Osteoblast (primary cell): ENCODE results near the gene MT1M. TPM values are rescaled to one million over a fixed set of nuclear protein-coding genes. Genes with fewer than 3 reads are reported as not detected.

Experiments
- DNase-seq: peaks from one replicate; pipeline ENCODE4 v3.0.0; 2011; ENCODE audit warnings: low spot score, mixed read lengths; ENCODE audit not compliant: insufficient read length; ENCODE audit errors: missing footprints
- H2AFZ ChIP-seq: 2 replicates; pipeline ENCODE4 v1.6.0; 2011; ENCODE audit warnings: mild to moderate bottlenecking, low read length
- H3K27ac ChIP-seq: 2 replicates; pipeline ENCODE4 v1.5.1; 2011; ENCODE audit warnings: mild to moderate bottlenecking, low read depth, low read length, moderate library complexity
- H3K27me3 ChIP-seq: 2 replicates; pipeline ENCODE4 v1.6.0; 2012; ENCODE audit warnings: mild to moderate bottlenecking, control low read depth, inconsistent platforms, low read length, moderate library complexity; ENCODE audit not compliant: insufficient read depth
- H3K36me3 ChIP-seq: 2 replicates; pipeline ENCODE4 v1.5.1; 2011; ENCODE audit warnings: mild to moderate bottlenecking, low read length, control low read depth, moderate library complexity; ENCODE audit not compliant: insufficient read depth
- H3K4me1 ChIP-seq: 2 replicates; pipeline ENCODE4 v1.5.1; 2011; ENCODE audit warnings: mild to moderate bottlenecking, low read length, control low read depth, moderate library complexity; ENCODE audit not compliant: insufficient read depth
- H3K4me2 ChIP-seq: 2 replicates; pipeline ENCODE4 v1.6.0; 2011; ENCODE audit warnings: mild to moderate bottlenecking, low read length; ENCODE audit not compliant: insufficient read depth
- H3K4me3 ChIP-seq: fragments of 200-600 bp; sonication (generic); 3 replicates; pipeline ENCODE4 v1.5.1; 2012; ENCODE audit warnings: mild to moderate bottlenecking, low read length, inconsistent platforms; ENCODE audit not compliant: insufficient read depth
- H3K79me2 ChIP-seq: 2 replicates; pipeline ENCODE4 v1.6.0; 2012; ENCODE audit warnings: mild to moderate bottlenecking, low read length, control low read depth, inconsistent platforms; ENCODE audit not compliant: insufficient read depth
- H3K9me3 ChIP-seq: 2 replicates; pipeline ENCODE4 v1.5.1; 2011; ENCODE audit warnings: low read depth, low read length, control low read depth
- H4K20me1 ChIP-seq: 2 replicates; pipeline ENCODE4 v1.6.0; 2012; ENCODE audit warnings: mild to moderate bottlenecking, low read length, control low read depth; ENCODE audit not compliant: insufficient read depth
- CTCF ChIP-seq: IDR thresholded peaks from 2 replicates; pipeline ENCODE4 v1.5.1; 2011; ENCODE audit warnings: mild to moderate bottlenecking, low read depth, low read length, moderate library complexity; ENCODE audit errors: extremely low read depth
- total RNA-seq: library from RNA; depleted of rRNA; stranded (reverse); fragments of >200 nt; gene quantifications from 2 replicates; pipeline ENCODE4 v1.2.3, GENCODE V29; 2012

The MT1M gene
- total RNA-seq, 1 donor = 8.7 TPM

GRCh38 chr16:56681939-56682702 is 49.7 kb downstream of the MT1M start, which contains the start of gene MT1X:
TSS of gene MT1X (plus strand) at chr16:56682470. CDS start at chr16:56682541, 71 bp downstream.
- peak within 1 kb of the TSS; percentile 83 for H3K27ac ChIP-seq

GRCh38 chr16:56682703-56683397 is 50.4 kb downstream of the MT1M start:
- peaks cover 14% of the 10 kb centered on the region for H3K4me1 ChIP-seq
- DNase-seq = no peak
- H3K79me2 ChIP-seq = no peaks in the 10 kb centered on the region
- peak overlapping the region; percentile 83 for H3K27ac ChIP-seq
- H2AFZ ChIP-seq = peak overlapping the region; percentile 95
- H3K36me3 ChIP-seq = no peaks in the 10 kb centered on the region
- H4K20me1 ChIP-seq = no peaks in the 10 kb centered on the region
- H3K4me2 ChIP-seq = peak overlapping the region; percentile 100
- TF ChIP-seq CTCF = no peak
- no peaks in the 10 kb centered on the region for H3K9me3 ChIP-seq
- H3K27me3 ChIP-seq = no peaks in the 10 kb centered on the region
- H3K4me3 ChIP-seq = peak overlapping the region; percentile 85

More at GRCh38 chr16:56681939-56682702, 49.7 kb downstream of the MT1M start, which contains the start of gene MT1X:
- peak within 1 kb of the TSS; percentile 85 for H3K4me3 ChIP-seq
- peak within 1 kb of the TSS; percentile 100 for H3K4me2 ChIP-seq
- H3K79me2 ChIP-seq = no peaks in the 10 kb centered on the region
- H3K4me1 ChIP-seq = peaks cover 14% of the 10 kb centered on the region
- TF ChIP-seq CTCF = no peak
- no peaks in the 10 kb centered on the region for H3K36me3 ChIP-seq
- DNase-seq = peak; percentile 96
- H3K9me3 ChIP-seq = no peaks in the 10 kb centered on the region
- peaks cover under 1% of the 10 kb centered on the region for H3K27me3 ChIP-seq
- H2AFZ ChIP-seq = peak within 1 kb of the TSS; percentile 99
- H4K20me1 ChIP-seq = no peaks in the 10 kb centered on the region

Other genes starting within 250 kb of the MT1M start
- gene AMFR, start 207.1 kb upstream of the MT1M start, total RNA-seq = 279 and 339 TPM in 2 replicates
- gene NUDT21, start 181.3 kb upstream of the MT1M start, total RNA-seq = 58.6 and 64.5 TPM in 2 replicates
- 39.2 and 47.4 TPM in 2 replicates for gene OGFOD1, start 181.1 kb upstream of the MT1M start, total RNA-seq
- 62.2 and 77.5 TPM in 2 replicates for gene BBS2, start 112.6 kb upstream of the MT1M start, total RNA-seq
- not detected in 2 replicates for gene MT4, start 67.6 kb upstream of the MT1M start, total RNA-seq
- gene MT3, start 43.1 kb upstream of the MT1M start, total RNA-seq = not detected in 2 replicates
- 33.7 and 43.9 TPM in 2 replicates for gene MT2A, start 24.1 kb upstream of the MT1M start, total RNA-seq
- gene MT1E, start 6.9 kb upstream of the MT1M start, total RNA-seq = 105 and 119 TPM in 2 replicates
- 0.59 TPM in 1 of 2 replicates, not detected in the other for gene MT1A, start 6.0 kb downstream of the MT1M start, total RNA-seq
- not detected in 2 replicates for gene MT1B, start 19.2 kb downstream of the MT1M start, total RNA-seq
- 2.1 and 3.3 TPM in 2 replicates for gene MT1F, start 25.3 kb downstream of the MT1M start, total RNA-seq
- not detected in 2 replicates for gene MT1G, start 35.4 kb downstream of the MT1M start, total RNA-seq
- gene MT1H, start 37.2 kb downstream of the MT1M start, total RNA-seq = not detected in 2 replicates
- gene MT1X, start 49.8 kb downstream of the MT1M start, total RNA-seq = 81.4 and 86.0 TPM in 2 replicates
- gene NUP93, start 97.5 kb downstream of the MT1M start, total RNA-seq = 36.8 and 40.5 TPM in 2 replicates
- gene SLC12A3, start 232.5 kb downstream of the MT1M start, total RNA-seq = not detected in 2 replicates